SK-N-SH (cell line): ENCODE measurements around the gene MGLL. TPM values are rescaled to one million over a fixed set of nuclear protein-coding genes. Genes with fewer than 3 reads are reported as not detected.

Source experiments
- CTCF ChIA-PET: fragments of 300-600, 350-600 bp; formaldehyde crosslinking; extraction: SDS; loops from one replicate; lab custom pipeline; 2021; lab: Yijun Ruan, JAX
- POLR2A ChIA-PET: fragments of 350-600 bp; sonication (Branson Sonifier 250); formaldehyde crosslinking; extraction: SDS; loops from one replicate; lab custom pipeline; 2020; ENCODE audit warnings: antibody characterized with exemption, inconsistent platforms; lab: Yijun Ruan, JAX
- DNase-seq: peaks from one replicate; pipeline ENCODE4 v3.0.0; 2012
- H2AFZ ChIP-seq: fragments of 200-600 bp; sonication (generic); 2 replicates; pipeline ENCODE4 v1.8.1; 2016; ENCODE audit warnings: antibody characterized with exemption, mild to moderate bottlenecking, low read depth
- H3F3A ChIP-seq: fragments of 200-600 bp; sonication (generic); replicated peaks from 2 replicates; pipeline ENCODE3; 2016; ENCODE audit warnings: antibody characterized with exemption, mild to moderate bottlenecking; ENCODE audit not compliant: insufficient read depth
- H3K27ac ChIP-seq, 2 experiments: fragments of 200-500 bp in 1 of 2; fragments of 200-600 bp in 1 of 2; sonication (Bioruptor generic) in 1 of 2; sonication (generic), shearing (Covaris generic) in 1 of 2; 2 replicates each; pipeline versions ENCODE4 v1.5.1 to v1.6.1; 2014 to 2016; ENCODE audit warnings: low read depth in 2 of 2, inconsistent platforms in 1 of 2, low read length in 1 of 2, mild to moderate bottlenecking in 1 of 2, mixed read lengths in 1 of 2
- H3K27me3 ChIP-seq: fragments of 200-600 bp; sonication (generic), shearing (Covaris generic); 2 replicates; pipeline ENCODE4 v1.6.1; 2016; ENCODE audit warnings: mixed run types; ENCODE audit not compliant: insufficient read depth
- H3K36me3 ChIP-seq, 2 experiments: fragments of 200-500 bp in 1 of 2; fragments of 200-600 bp in 1 of 2; sonication (Bioruptor generic) in 1 of 2; sonication (generic) in 1 of 2; replicated peaks in 1 of 2; 2 replicates each; pipeline versions ENCODE3 to v1.5.1; 2014 to 2016; ENCODE audit warnings: low read length in 1 of 2, mild to moderate bottlenecking in 1 of 2; ENCODE audit not compliant: insufficient read depth in 2 of 2, control insufficient read depth in 1 of 2
- H3K4me1 ChIP-seq, 2 experiments: fragments of 200-500 bp in 1 of 2; fragments of 200-600 bp in 1 of 2; sonication (Bioruptor generic) in 1 of 2; sonication (generic), shearing (Covaris generic) in 1 of 2; 2 replicates each; pipeline versions ENCODE4 v1.5.1 to v1.6.1; 2014 to 2016; ENCODE audit warnings: low read depth in 1 of 2, low read length in 1 of 2, mixed run types in 1 of 2; ENCODE audit not compliant: insufficient read depth in 2 of 2, control insufficient read depth in 1 of 2
- H3K4me2 ChIP-seq: fragments of 200-600 bp; sonication (generic), shearing (Covaris generic); 2 replicates; pipeline ENCODE4 v1.6.1; 2017; ENCODE audit warnings: mixed run types
- H3K4me3 ChIP-seq, 2 experiments: fragments of 200-500 bp in 1 of 2; fragments of 200-600 bp in 1 of 2; sonication (Bioruptor generic) in 1 of 2; sonication (generic), shearing (Covaris generic) in 1 of 2; 2 replicates each; pipeline versions ENCODE4 v1.5.1 to v1.8.1; 2014 to 2016; ENCODE audit warnings: low read depth in 2 of 2, inconsistent platforms in 1 of 2, low read length in 1 of 2, mild to moderate bottlenecking in 1 of 2, mixed read lengths in 1 of 2, moderate library complexity in 1 of 2
- H3K79me2 ChIP-seq: fragments of 200-600 bp; sonication (generic); 2 replicates; pipeline ENCODE4 v1.8.1; 2017; ENCODE audit warnings: mild to moderate bottlenecking; ENCODE audit not compliant: insufficient read depth
- H3K9ac ChIP-seq: fragments of 200-600 bp; sonication (generic); 2 replicates; pipeline ENCODE4 v1.6.1; 2017; ENCODE audit warnings: mixed run types
- H3K9me2 ChIP-seq: fragments of 200-600 bp; sonication (generic); 2 replicates; pipeline ENCODE4 v1.6.1; 2017; ENCODE audit warnings: mixed run types
- H3K9me3 ChIP-seq: fragments of 200-600 bp; sonication (generic); 2 replicates; pipeline ENCODE4 v1.6.1; 2017; ENCODE audit warnings: mixed run types, mild to moderate bottlenecking, moderate library complexity
- H4K20me1 ChIP-seq: fragments of 200-600 bp; sonication (generic); 2 replicates; pipeline ENCODE4 v1.6.1; 2017; ENCODE audit warnings: mild to moderate bottlenecking, mixed run types; ENCODE audit not compliant: insufficient read depth
- MEF2A ChIP-seq: IDR thresholded peaks from 2 replicates; pipeline ENCODE4 v1.4.0; 2012; ENCODE audit warnings: low read depth, borderline replicate concordance
- NFIC ChIP-seq: IDR thresholded peaks from 2 replicates; pipeline ENCODE4 v1.4.0; 2012; ENCODE audit warnings: borderline replicate concordance
- POLR2AphosphoS5 ChIP-seq: IDR thresholded peaks from 2 replicates; pipeline ENCODE4 v1.6.1; 2012; ENCODE audit warnings: low read depth, low read length
- RAD21 ChIP-seq: IDR thresholded peaks from 2 replicates; pipeline ENCODE4 v1.6.1; 2012; ENCODE audit warnings: mild to moderate bottlenecking, low read length
- SMC3 ChIP-seq: IDR thresholded peaks from 2 replicates; pipeline ENCODE4 v1.6.1; 2012; ENCODE audit warnings: low read depth, low read length, improper control_type of control experiment
- YY1 ChIP-seq: IDR thresholded peaks from 2 replicates; pipeline ENCODE4 v1.4.0; 2012; ENCODE audit warnings: low read depth, mild to moderate bottlenecking
- WGBS: methylation state at CpG from one replicate; pipeline ENCODE4 v1.1.6; 2017; ENCODE audit warnings: low lambda C conversion rate; 5-methylcytosine and 5-hydroxymethylcytosine counted together
- polyA plus RNA-seq, 3 experiments: library from polyadenylated mRNA; depleted of rRNA; stranded (reverse); fragments of >200 nt; gene quantifications; 2 replicates each; pipeline ENCODE4 v1.2.3, GENCODE V29; 2012
- TF ChIP-seq, protein P1 (sequence below): IDR thresholded peaks from 2 replicates; pipeline ENCODE4 v1.6.1; 2012; ENCODE audit warnings: mild to moderate bottlenecking, low read depth, low read length, moderate library complexity
- TF ChIP-seq, protein P2 (sequence below): fragments of 150-350 bp; IDR thresholded peaks from 2 replicates; pipeline ENCODE4 v1.6.1; 2017; ENCODE audit warnings: antibody characterized with exemption, low read length, low read depth, borderline replicate concordance
- TF ChIP-seq, protein P3 (sequence below): fragments of 200-600 bp; sonication (generic); IDR thresholded peaks from 2 replicates; pipeline ENCODE4 v1.6.1; 2017; ENCODE audit warnings: antibody characterized with exemption, mild to moderate bottlenecking, moderate library complexity

The MGLL gene
- polyA plus RNA-seq, 1 of the 3 experiments (the other 2 are of a cell fraction): 2.2 TPM

DNA sequence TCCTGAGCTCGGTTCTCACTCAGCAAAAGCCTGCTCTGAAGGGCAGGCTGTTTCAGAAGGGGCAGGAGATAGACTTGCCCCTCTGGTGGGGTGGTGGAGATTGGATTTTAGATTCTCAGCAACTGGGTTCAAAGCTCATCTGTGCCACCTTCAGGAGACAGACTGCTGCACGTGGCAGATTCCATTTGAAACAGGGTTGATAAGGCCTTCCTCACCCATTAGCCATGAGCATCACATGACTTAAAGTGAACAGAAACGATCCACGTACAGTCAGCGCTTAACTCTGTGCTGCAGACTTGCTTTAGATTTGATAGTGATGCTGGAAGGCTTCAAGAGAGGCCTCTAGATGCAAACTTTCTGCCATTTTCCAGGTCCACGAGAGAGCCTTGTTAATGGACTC lies 35.0 kb upstream of the MGLL start:
- CTCF ChIA-PET: interaction anchor here (0.9 to 2.1 kb wide), 4 partner anchors 125 to 167 kb away, joined by 3 to 10 read pairs (median 4); no protein-coding TSS in a partner anchor

DNA sequence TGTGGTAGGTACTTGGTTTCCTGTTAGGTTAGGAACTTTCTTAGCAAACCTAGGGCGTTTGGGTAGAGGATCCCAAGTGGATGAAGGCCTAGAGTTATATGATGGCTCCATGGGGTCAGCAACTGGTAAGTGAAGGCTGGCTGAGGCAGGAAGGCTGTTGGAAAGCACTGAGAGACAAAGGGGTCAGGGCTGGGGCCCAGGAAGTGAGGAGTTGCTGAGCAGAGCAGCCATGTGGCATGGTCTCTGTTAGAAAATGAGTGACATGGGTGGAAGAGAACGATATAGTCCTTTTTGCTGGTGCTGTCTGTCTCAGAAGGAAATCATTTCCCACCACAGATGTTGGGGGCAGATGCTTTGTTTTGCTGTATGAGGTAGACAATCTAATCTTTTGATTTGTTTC lies 34.5 kb upstream of the MGLL start:
- Histone ChIP-seq H3F3A (no peaks in the 10 kb centered on the region), H3K9me3 (no peaks in the 10 kb centered on the region), H3K9me2 (no peaks in the 10 kb centered on the region), H3K27me3 (no peaks in the 10 kb centered on the region; the same call in 1 of the 2 replicates), H3K36me3 (no peaks in the 10 kb centered on the region), H3K4me1 (no peaks in the 10 kb centered on the region; a peak in 1 of 4 replicates), H3K4me3 (no peak overlapping the region), H3K79me2 (no peaks in the 10 kb centered on the region), H3K4me2 (no peak overlapping the region), H4K20me1 (no peaks in the 10 kb centered on the region), H3K9ac (no peak overlapping the region), H2AFZ (no peak overlapping the region), H3K27ac (no peak overlapping the region)
- POLR2A ChIA-PET: no interaction called here
- TF ChIP-seq NFIC: no peak
- TF ChIP-seq, protein P1, sequence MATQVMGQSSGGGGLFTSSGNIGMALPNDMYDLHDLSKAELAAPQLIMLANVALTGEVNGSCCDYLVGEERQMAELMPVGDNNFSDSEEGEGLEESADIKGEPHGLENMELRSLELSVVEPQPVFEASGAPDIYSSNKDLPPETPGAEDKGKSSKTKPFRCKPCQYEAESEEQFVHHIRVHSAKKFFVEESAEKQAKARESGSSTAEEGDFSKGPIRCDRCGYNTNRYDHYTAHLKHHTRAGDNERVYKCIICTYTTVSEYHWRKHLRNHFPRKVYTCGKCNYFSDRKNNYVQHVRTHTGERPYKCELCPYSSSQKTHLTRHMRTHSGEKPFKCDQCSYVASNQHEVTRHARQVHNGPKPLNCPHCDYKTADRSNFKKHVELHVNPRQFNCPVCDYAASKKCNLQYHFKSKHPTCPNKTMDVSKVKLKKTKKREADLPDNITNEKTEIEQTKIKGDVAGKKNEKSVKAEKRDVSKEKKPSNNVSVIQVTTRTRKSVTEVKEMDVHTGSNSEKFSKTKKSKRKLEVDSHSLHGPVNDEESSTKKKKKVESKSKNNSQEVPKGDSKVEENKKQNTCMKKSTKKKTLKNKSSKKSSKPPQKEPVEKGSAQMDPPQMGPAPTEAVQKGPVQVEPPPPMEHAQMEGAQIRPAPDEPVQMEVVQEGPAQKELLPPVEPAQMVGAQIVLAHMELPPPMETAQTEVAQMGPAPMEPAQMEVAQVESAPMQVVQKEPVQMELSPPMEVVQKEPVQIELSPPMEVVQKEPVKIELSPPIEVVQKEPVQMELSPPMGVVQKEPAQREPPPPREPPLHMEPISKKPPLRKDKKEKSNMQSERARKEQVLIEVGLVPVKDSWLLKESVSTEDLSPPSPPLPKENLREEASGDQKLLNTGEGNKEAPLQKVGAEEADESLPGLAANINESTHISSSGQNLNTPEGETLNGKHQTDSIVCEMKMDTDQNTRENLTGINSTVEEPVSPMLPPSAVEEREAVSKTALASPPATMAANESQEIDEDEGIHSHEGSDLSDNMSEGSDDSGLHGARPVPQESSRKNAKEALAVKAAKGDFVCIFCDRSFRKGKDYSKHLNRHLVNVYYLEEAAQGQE: no peak
- TF ChIP-seq YY1: no peak
- CTCF ChIA-PET: interaction anchor here (0.9 to 2.1 kb wide), 4 partner anchors 125 to 167 kb away, joined by 3 to 10 read pairs (median 4); no protein-coding TSS in a partner anchor
- no peak for DNase-seq
- 35% methylated on average over 2 of the region's 2 CpGs for WGBS

More for the DNA sequence above, 35.0 kb upstream of the MGLL start:
- Histone ChIP-seq H3K9me3 (no peaks in the 10 kb centered on the region), H3K4me3 (no peak overlapping the region), H2AFZ (no peak overlapping the region), H3K9me2 (no peaks in the 10 kb centered on the region), H4K20me1 (no peaks in the 10 kb centered on the region), H3K79me2 (no peaks in the 10 kb centered on the region), H3K4me2 (no peak overlapping the region), H3K27ac (no peak overlapping the region), H3K36me3 (no peaks in the 10 kb centered on the region), H3K4me1 (no peaks in the 10 kb centered on the region; a peak in 1 of 4 replicates), H3K27me3 (no peaks in the 10 kb centered on the region; the same call in 1 of the 2 replicates), H3K9ac (no peak overlapping the region), H3F3A (no peaks in the 10 kb centered on the region)
- TF ChIP-seq RAD21: peak; percentile 55
- no peak for TF ChIP-seq MEF2A
- TF ChIP-seq POLR2AphosphoS5: no peak
- TF ChIP-seq SMC3: peak; percentile 31; the same call in 1 of the 2 replicates
- DNase-seq: peak; percentile 42
- 50% methylated on average over 6 of the region's 6 CpGs for WGBS
- POLR2A ChIA-PET: no interaction called here

DNA sequence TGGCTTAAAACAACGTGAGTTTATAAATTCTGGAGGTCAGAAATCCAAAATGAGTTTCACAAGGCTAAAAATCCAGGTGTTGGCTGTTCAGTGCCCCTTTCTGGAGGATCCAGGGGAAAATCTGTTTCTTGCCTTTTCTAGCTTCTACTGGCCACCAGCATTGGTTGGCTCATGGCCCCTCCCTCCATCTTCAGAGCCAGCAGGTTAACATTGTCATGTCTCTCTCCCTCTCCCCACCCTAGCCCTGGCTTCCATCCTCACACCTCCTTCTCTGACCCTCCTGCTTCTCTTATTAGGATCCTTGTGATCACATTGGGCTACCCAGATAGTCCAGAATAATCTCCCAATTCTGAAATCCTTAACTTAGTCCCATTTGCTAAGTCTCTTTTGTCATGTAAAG lies 32.9 kb upstream of the MGLL start:
- Histone ChIP-seq H3K79me2 (no peaks in the 10 kb centered on the region), H3F3A (no peaks in the 10 kb centered on the region), H3K4me2 (no peak overlapping the region), H3K9me3 (no peaks in the 10 kb centered on the region), H4K20me1 (no peaks in the 10 kb centered on the region), H3K4me1 (no peaks in the 10 kb centered on the region; a peak in 1 of 4 replicates), H3K9ac (no peak overlapping the region), H3K36me3 (no peaks in the 10 kb centered on the region), H3K27ac (no peak overlapping the region), H3K9me2 (no peaks in the 10 kb centered on the region), H3K27me3 (no peaks in the 10 kb centered on the region; the same call in 1 of the 2 replicates), H3K4me3 (no peak overlapping the region), H2AFZ (no peak overlapping the region)
- ChIA-PET POLR2A (no interaction called here), CTCF (interaction anchor here (1.2 to 1.7 kb wide), 2 partner anchors 10 to 161 kb away, joined by 3 to 5 read pairs; no protein-coding TSS in a partner anchor)
- TF ChIP-seq, protein P2, sequence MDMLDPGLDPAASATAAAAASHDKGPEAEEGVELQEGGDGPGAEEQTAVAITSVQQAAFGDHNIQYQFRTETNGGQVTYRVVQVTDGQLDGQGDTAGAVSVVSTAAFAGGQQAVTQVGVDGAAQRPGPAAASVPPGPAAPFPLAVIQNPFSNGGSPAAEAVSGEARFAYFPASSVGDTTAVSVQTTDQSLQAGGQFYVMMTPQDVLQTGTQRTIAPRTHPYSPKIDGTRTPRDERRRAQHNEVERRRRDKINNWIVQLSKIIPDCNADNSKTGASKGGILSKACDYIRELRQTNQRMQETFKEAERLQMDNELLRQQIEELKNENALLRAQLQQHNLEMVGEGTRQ: no peak
- TF ChIP-seq, protein P3, sequence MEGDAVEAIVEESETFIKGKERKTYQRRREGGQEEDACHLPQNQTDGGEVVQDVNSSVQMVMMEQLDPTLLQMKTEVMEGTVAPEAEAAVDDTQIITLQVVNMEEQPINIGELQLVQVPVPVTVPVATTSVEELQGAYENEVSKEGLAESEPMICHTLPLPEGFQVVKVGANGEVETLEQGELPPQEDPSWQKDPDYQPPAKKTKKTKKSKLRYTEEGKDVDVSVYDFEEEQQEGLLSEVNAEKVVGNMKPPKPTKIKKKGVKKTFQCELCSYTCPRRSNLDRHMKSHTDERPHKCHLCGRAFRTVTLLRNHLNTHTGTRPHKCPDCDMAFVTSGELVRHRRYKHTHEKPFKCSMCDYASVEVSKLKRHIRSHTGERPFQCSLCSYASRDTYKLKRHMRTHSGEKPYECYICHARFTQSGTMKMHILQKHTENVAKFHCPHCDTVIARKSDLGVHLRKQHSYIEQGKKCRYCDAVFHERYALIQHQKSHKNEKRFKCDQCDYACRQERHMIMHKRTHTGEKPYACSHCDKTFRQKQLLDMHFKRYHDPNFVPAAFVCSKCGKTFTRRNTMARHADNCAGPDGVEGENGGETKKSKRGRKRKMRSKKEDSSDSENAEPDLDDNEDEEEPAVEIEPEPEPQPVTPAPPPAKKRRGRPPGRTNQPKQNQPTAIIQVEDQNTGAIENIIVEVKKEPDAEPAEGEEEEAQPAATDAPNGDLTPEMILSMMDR: no peak
- DNase-seq: no peak
- 5% methylated on average over 1 of the region's 1 CpG for WGBS
